Ectodermal cell (in vitro differentiated cells): ENCODE results near the gene LILRA2.

Experiments
- H3K27ac ChIP-seq: 2 replicates; pipeline ENCODE4 v1.7.0; 2013; ENCODE audit warnings: mild to moderate bottlenecking, low read depth, low read length; ENCODE audit not compliant: insufficient read depth, poor library complexity, severe bottlenecking
- H3K27me3 ChIP-seq: 2 replicates; pipeline ENCODE4 v1.7.0; 2013; ENCODE audit warnings: mild to moderate bottlenecking, low read length; ENCODE audit not compliant: insufficient read depth, control insufficient read depth, poor library complexity, severe bottlenecking
- H3K36me3 ChIP-seq: one replicate; pipeline ENCODE4 v1.7.0; 2013; ENCODE audit warnings: low read length; ENCODE audit not compliant: control insufficient read depth, insufficient read depth
- H3K4me1 ChIP-seq: one replicate; pipeline ENCODE4 v1.7.0; 2013; ENCODE audit warnings: low read length; ENCODE audit not compliant: control insufficient read depth, insufficient read depth
- H3K4me3 ChIP-seq: 2 replicates; pipeline ENCODE4 v1.7.0; 2013; ENCODE audit warnings: low read depth, low read length, control low read depth; ENCODE audit not compliant: insufficient read depth
- H3K9me3 ChIP-seq: 2 replicates; pipeline ENCODE4 v1.7.0; 2013; ENCODE audit warnings: mild to moderate bottlenecking, low read length, moderate library complexity; ENCODE audit not compliant: control insufficient read depth
- WGBS, 2 experiments: methylation state at CpG; one replicate each; pipeline ENCODE4 v1.1.7; 2013; ENCODE audit warnings: missing lambda C conversion rate in 2 of 2; 5-methylcytosine and 5-hydroxymethylcytosine counted together

LILRA2 gene

GRCh38 chr19:54549224-54549623 is 24.4 kb upstream of the LILRA2 start:
- Histone ChIP-seq H3K27ac (no peak overlapping the region), H3K4me3 (no peak overlapping the region), H3K9me3 (peaks cover 12% of the 10 kb centered on the region), H3K36me3 (no peaks in the 10 kb centered on the region), H3K4me1 (no peaks in the 10 kb centered on the region), H3K27me3 (no peaks in the 10 kb centered on the region)
- WGBS, 2 experiments: 80 to 82% methylated on average over 14 of the region's 14 CpGs

GRCh38 chr19:54551293-54551692 is 22.3 kb upstream of the LILRA2 start:
- Histone ChIP-seq H3K9me3 (peaks cover 12% of the 10 kb centered on the region), H3K27me3 (no peaks in the 10 kb centered on the region), H3K27ac (no peak overlapping the region), H3K4me1 (no peaks in the 10 kb centered on the region), H3K4me3 (no peak overlapping the region), H3K36me3 (no peaks in the 10 kb centered on the region)
- 80 to 82% methylated on average over 4 to 6 of the region's 6 CpGs for WGBS, 2 experiments

- peaks cover 7% of the 10 kb centered on the region for H3K9me3 ChIP-seq
- H3K4me3 ChIP-seq: no peak overlapping the region
- H3K27ac ChIP-seq: no peak overlapping the region
- 80 to 83% methylated on average over 22 of the region's 22 CpGs for WGBS, 2 experiments
- H3K36me3 ChIP-seq: no peaks in the 10 kb centered on the region
- no peaks in the 10 kb centered on the region for H3K4me1 ChIP-seq
- no peaks in the 10 kb centered on the region for H3K27me3 ChIP-seq
Observed at GRCh38 chr19:54551950-54552912, 21.4 kb upstream of the LILRA2 start.

- Histone ChIP-seq H3K36me3 (no peaks in the 10 kb centered on the region), H3K27me3 (no peaks in the 10 kb centered on the region), H3K4me3 (no peak overlapping the region), H3K9me3 (peaks cover 7% of the 10 kb centered on the region), H3K4me1 (no peaks in the 10 kb centered on the region), H3K27ac (no peak overlapping the region)
- 77 to 80% methylated on average over 15 of the region's 15 CpGs for WGBS, 2 experiments
Observed at GRCh38 chr19:54552913-54553310, 20.7 kb upstream of the LILRA2 start.

- no peaks in the 10 kb centered on the region for H3K27me3 ChIP-seq
- no peak overlapping the region for H3K27ac ChIP-seq
- H3K4me1 ChIP-seq: no peaks in the 10 kb centered on the region
- WGBS, 2 experiments: 75 to 77% methylated on average over 10 of the region's 10 CpGs
- H3K4me3 ChIP-seq: no peak overlapping the region
- no peaks in the 10 kb centered on the region for H3K36me3 ChIP-seq
- H3K9me3 ChIP-seq: peaks cover 10% of the 10 kb centered on the region
Observed at GRCh38 chr19:54554006-54554405, 19.6 kb upstream of the LILRA2 start.

- WGBS, 2 experiments: 88 to 91% methylated on average over 16 of the region's 16 CpGs
- H3K4me3 ChIP-seq: no peak overlapping the region
- H3K9me3 ChIP-seq: peaks cover 11% of the 10 kb centered on the region
- no peaks in the 10 kb centered on the region for H3K36me3 ChIP-seq
- no peak overlapping the region for H3K27ac ChIP-seq
- H3K4me1 ChIP-seq: no peaks in the 10 kb centered on the region
- no peaks in the 10 kb centered on the region for H3K27me3 ChIP-seq
Observed at GRCh38 chr19:54554896-54555295, 18.7 kb upstream of the LILRA2 start.

- Histone ChIP-seq H3K9me3 (peaks cover 7% of the 10 kb centered on the region), H3K4me3 (no peak overlapping the region), H3K27ac (no peak overlapping the region), H3K27me3 (no peaks in the 10 kb centered on the region), H3K4me1 (no peaks in the 10 kb centered on the region), H3K36me3 (no peaks in the 10 kb centered on the region)
- 80 to 95% methylated on average over 1 of the region's 1 CpG for WGBS, 2 experiments
Observed at GRCh38 chr19:54556194-54556593, 17.4 kb upstream of the LILRA2 start.

- H3K4me1 ChIP-seq: no peaks in the 10 kb centered on the region
- peaks cover 10% of the 10 kb centered on the region for H3K9me3 ChIP-seq
- H3K27me3 ChIP-seq: no peaks in the 10 kb centered on the region
- WGBS, 2 experiments: 80 to 83% methylated on average over 3 of the region's 3 CpGs
- H3K27ac ChIP-seq: no peak overlapping the region
- no peak overlapping the region for H3K4me3 ChIP-seq
- no peaks in the 10 kb centered on the region for H3K36me3 ChIP-seq
Observed at GRCh38 chr19:54558339-54558738, 15.3 kb upstream of the LILRA2 start.

GRCh38 chr19:54560881-54561385 is 12.7 kb upstream of the LILRA2 start:
- no peaks in the 10 kb centered on the region for H3K4me1 ChIP-seq
- peaks cover 8% of the 10 kb centered on the region for H3K9me3 ChIP-seq
- H3K27me3 ChIP-seq: no peaks in the 10 kb centered on the region
- H3K27ac ChIP-seq: no peak overlapping the region
- 80 to 83% methylated on average over 11 of the region's 11 CpGs for WGBS, 2 experiments
- H3K36me3 ChIP-seq: no peaks in the 10 kb centered on the region
- no peak overlapping the region for H3K4me3 ChIP-seq

GRCh38 chr19:54561840-54562239 is 11.8 kb upstream of the LILRA2 start:
- Histone ChIP-seq H3K27me3 (no peaks in the 10 kb centered on the region), H3K4me1 (no peaks in the 10 kb centered on the region), H3K9me3 (peaks cover 8% of the 10 kb centered on the region), H3K27ac (no peak overlapping the region), H3K4me3 (no peak overlapping the region), H3K36me3 (no peaks in the 10 kb centered on the region)
- 78 to 80% methylated on average over 14 of the region's 14 CpGs for WGBS, 2 experiments
